HG03060 (cell line): ENCODE data around the gene SDHAF2.
A peak's percentile ranks its signal among the peaks of the same experiment; 100 is the strongest.
"Not testable (repeated sequence)": the region's sequence is repeated elsewhere in the genome, so short reads cannot be mapped to it uniquely, and the experiment has no call there.

Source experiments
- ATAC-seq: cut with Tn5 transposase; IDR thresholded peaks from one replicate; pipeline ENCODE4 v1.9.1; 2021; ENCODE audit warnings: low read depth, moderate number of reproducible peaks; ENCODE audit not compliant: unreplicated experiment

SDHAF2 gene

DNA sequence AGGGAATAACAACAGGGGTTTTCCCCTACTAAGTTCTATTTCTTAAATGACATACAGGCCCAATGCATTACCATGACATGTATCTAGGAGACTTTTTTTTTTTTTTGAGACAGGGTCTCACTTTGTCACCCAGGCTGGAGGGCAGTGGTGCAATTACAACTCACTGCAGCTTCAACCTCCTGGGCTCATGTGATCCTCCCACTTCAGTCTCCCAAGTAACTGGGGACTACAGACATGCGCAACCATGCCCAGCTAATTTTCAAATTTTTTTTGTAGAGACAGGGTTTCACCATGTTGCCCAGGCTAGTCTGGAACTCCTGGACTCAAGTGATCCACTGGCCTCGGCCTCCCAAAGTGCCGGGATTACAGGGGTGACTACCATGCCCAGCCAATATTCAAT is 7.7 kb upstream of the SDHAF2 start:
- ATAC-seq, result no peak

DNA sequence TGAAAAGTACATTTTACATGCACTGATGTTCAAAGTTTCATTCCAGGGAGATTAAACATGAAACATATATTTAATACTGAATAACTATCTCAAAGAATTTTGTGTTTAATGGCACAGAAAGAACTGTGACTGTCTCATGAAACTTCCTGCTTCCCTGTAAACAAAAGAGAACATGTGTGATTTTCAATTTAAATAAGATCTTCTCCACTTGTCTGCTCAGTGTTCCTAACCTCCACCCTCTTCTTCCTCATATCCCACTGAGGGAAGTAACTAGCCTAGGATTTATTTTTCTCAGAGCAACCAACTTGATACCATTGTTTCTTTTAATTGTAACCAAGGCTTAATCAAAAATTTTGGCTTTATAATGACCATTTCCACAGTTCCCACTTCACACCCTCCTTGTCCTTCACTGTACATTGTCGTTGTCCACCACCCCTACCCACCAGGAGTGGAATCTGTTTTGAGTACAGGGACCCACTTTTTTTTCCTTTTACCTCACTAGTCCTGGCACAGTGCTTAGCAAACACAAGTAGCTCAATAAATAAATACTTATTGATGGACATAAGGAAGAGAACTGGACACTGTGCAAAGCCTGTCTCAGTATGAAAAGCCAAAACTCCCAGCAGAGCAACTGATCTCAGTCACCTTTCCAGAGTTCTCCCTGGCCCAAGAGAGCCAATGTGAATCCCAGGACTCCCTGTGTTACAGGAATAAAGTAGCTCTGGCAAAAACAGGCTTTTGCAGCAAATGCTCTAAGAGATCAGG is 4.4 kb upstream of the SDHAF2 start:
- no peak for ATAC-seq

DNA sequence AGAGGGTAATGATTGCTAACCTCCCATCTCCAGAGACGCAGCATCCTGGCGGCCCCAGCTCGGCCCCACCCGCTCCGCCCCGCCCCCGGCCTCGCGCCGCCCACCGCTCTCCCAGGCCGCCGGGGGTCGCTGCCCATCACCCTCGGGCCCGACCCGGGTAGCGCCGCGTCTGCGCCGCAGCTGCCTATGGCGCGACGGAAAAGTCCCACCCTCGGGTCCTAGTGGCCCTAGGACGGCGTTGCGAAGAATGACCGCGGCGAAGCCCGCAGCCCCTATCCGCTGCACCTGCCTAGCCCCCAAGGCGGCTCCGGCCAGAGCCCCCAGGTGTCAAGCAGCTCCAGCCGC is 606 bp upstream of the SDHAF2 start:
- ATAC-seq, result peak; percentile 30

DNA sequence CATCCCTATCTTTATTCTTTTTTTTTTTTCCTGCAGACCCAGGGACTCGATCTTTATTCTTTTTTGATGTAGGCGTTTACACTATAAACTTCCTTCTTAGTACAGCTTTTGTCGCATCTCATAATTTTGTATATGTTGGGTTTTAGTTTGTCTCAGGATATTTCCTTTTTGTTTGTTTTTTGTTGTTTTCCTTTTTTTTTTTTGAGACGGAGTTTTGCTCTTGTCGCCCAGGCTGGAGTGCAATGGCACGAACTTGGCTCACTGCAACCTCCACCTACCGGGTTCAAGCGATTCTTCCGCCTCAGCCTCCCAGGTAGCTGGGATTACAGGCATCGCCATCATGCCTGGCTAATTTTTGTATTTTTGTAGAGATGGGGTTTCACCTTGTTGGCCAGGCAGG is 915 bp downstream of the SDHAF2 start:
- not testable (repeated sequence) for ATAC-seq

DNA sequence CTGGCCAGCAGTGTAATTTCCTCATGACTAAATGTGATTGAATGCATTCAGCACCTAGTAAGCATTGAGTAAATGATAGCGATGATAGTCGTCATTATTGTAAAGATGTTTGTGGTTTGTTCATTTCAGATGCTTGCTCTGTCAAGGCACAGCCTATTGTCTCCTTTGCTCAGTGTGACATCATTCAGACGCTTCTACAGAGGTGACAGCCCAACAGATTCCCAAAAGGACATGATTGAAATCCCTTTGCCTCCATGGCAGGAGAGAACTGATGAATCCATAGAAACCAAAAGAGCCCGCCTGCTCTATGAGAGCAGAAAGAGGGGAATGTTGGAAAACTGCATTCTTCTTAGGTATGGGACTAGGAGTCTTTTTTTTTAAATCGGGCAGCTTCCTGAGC is 7.6 kb downstream of the SDHAF2 start:
- no peak for ATAC-seq

GRCh38 chr11:61439615-61440014 is 9.7 kb downstream of the SDHAF2 start:
- no peak for ATAC-seq

DNA sequence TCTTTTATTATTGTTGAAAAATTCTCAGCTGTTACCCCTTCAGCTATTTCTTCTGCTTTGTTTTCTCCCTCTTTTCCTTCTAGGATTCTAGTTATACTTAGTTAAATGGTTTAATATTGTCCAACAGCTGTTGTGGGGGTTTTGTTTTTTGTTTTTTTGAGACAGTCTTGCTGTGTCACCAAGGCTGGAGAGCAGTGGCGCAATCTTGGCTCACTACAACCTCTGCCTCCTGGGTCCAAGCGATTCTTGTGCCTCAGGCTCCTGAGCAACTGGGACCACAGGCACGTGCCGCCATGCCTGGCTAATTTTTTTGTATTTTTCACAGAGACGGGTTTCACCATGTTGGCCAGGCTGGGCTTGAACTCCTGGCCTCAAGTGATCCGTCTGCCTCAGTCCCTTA is 12.7 kb downstream of the SDHAF2 start:
- ATAC-seq, result no peak

- no peak for ATAC-seq
Measured at GRCh38 chr11:61445516-61445915, 15.6 kb downstream of the SDHAF2 start.

DNA sequence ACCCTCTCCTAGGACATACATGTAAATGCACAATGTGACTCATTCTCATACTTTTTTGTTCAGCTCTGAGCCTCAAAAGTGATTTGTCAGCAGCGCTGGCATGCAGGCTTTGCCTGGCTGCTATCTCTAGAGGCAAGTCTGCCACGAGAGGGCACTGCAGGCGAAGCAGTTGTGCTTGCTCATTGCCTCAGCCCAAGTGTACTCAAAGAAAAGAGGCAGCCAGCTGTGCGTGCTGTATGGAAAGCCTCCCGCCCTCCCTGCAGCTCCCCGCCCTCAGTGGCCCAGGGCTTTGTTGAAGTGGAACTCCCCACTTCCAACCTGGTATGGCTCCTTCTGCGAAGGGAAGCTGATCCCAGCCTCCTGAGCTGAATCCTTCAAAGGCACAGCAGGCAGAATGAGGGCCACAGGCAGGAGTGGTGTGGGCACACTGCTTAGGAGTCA is 16.3 kb downstream of the SDHAF2 start:
- ATAC-seq, result no peak

DNA sequence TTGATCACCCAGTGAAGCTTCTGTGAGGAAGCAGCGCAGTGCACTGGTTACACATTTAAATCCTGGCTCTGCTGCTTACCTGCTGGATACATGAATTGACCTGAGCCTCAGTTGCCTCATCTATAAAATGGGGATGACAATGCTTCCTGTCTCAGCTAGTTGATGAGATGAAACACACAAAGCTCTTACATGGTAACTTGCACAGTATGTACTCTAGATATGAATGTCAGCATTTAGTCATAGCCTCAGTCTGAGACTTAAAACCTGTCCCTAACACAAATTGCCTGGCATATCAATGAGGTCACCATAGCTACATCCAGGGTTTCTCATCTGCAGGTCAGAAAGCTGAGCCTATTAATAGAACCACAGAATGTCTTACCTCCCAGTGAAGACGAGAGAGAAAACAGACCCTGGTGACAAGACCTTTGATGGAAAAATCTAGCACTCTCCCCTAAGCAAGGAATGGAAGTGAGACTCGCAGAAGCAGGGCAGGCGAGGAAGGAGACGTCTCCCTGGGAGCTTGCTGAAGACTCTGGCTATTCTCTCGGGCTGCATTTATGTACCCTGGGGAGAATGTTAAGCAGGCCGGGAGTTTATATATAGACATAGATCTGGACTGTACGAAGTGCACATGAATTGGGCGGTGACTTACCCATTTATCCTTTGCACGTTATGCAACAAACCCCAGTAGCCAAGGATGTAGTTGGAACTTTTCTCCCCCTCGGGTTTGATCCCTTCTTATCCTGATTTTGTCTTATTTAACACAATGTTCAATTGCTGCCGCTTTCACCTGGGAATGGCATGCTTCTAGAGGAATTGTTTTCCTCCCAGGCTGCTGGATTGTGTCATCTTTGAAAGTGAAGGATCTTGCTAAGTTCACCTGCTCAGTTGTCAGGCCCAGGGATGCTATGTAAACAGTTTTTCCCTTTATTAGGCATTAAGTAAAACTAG is 18.0 kb downstream of the SDHAF2 start:
- no peak for ATAC-seq

- no peak for ATAC-seq
Measured at GRCh38 chr11:61448552-61448927, 18.6 kb downstream of the SDHAF2 start.

- ATAC-seq, result no peak
Measured at GRCh38 chr11:61452825-61453224, 22.9 kb downstream of the SDHAF2 start.

DNA sequence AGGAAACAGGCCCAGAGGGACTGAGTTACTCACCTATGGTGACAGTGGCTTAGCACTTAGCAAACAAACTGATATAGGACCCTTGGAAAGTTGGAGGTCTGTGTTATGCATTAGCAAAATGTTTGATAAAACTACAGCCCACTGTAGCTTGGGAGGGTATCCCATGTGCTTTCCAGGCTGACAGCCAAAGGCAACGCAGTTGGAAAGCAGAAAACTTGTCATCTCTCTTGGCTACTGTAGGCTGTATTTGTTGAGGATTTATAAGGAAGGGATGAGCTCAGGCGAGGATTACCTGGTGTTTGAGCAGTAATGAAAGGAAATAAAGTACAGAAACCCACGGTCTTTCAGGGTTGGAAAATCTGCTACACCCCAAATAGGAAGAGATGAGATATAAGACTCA is 23.8 kb downstream of the SDHAF2 start:
- no peak for ATAC-seq

DNA sequence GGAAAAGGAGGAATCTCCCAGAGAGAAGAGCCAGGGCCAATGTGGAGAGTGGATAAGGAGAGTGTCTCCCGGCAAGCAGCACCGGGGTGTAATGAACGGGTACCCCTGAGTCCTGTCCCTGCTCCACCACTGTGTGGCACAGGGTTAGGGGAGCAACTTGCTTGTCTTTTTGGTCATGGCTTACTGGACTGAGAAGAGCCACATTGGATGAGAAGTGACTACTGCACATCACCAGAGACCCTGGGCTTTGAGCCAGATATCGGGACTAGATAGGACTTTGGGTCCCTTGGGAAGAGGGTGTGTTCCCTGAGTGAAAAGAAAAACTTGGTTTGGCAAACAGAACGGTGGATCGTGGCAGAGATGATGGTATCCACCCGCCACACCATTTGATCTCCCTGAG is 24.6 kb downstream of the SDHAF2 start:
- no peak for ATAC-seq

DNA sequence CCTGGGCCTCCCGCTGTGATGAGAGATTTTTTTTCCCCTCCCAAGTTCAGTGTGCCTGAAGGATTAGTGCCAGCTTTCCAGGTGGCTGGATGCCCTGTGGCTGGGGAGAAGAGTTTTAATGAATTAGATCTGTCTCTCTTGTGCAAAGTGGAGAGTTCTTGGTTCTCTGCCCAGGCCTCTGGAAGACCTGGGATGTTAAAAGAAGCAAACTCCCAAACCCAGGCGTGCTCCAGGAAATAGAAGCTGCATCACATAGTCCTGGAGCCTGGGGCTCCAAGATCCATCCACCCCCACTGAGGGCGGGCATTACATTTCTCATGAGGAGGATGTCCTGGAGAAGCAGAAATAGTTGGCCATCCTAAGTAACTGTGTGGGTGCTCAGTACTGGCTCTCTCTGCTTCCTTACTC is 30.6 kb downstream of the SDHAF2 start:
- no peak for ATAC-seq

- no peak for ATAC-seq
Measured at GRCh38 chr11:61460986-61461385, 31.1 kb downstream of the SDHAF2 start.

- ATAC-seq, result not testable (repeated sequence)
Measured at GRCh38 chr11:61467602-61468001, 37.7 kb downstream of the SDHAF2 start.

DNA sequence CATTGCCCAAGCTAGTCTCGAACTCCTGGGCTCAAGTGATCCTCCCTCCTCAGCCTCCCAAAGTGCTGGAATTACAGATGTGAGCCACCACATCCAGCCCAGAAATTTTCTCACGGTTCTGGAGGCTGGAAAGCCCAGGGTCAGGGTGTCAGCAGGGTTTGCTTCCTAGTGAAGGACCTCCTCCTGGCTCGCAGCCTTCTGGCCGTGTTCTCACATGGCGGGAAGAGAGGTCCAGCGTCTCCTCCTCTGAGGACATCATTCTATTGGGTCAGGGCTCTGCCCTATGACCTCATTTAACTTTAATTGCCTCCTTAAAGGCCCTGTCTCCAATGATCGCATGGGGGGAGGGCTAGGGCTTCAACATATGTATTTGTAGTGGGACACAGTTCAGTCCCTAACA is 38.1 kb downstream of the SDHAF2 start:
- no peak for ATAC-seq

GRCh38 chr11:61472282-61472681 is 42.4 kb downstream of the SDHAF2 start:
- no peak for ATAC-seq

- ATAC-seq, result no peak
Measured at GRCh38 chr11:61472868-61473267, 42.9 kb downstream of the SDHAF2 start.

- ATAC-seq, result no peak
Measured at GRCh38 chr11:61473370-61474012, 43.6 kb downstream of the SDHAF2 start.
